Stimulated activated CD8-positive, alpha-beta memory T cell treated with anti-CD3 and anti-CD28 coated beads, Interleukin-15, amount 100 ng/mL, for 24 hours (primary cell): ENCODE measurements around the gene POMT2.
"Not testable (repeated sequence)": the region's sequence is repeated elsewhere in the genome, so short reads cannot be mapped to it uniquely, and the experiment has no call there.

Experiments used
- DNase-seq: peaks from one replicate; pipeline ENCODE4 v3.0.0-alpha.2; 2020; ENCODE audit warnings: low read depth

Gene POMT2

DNA sequence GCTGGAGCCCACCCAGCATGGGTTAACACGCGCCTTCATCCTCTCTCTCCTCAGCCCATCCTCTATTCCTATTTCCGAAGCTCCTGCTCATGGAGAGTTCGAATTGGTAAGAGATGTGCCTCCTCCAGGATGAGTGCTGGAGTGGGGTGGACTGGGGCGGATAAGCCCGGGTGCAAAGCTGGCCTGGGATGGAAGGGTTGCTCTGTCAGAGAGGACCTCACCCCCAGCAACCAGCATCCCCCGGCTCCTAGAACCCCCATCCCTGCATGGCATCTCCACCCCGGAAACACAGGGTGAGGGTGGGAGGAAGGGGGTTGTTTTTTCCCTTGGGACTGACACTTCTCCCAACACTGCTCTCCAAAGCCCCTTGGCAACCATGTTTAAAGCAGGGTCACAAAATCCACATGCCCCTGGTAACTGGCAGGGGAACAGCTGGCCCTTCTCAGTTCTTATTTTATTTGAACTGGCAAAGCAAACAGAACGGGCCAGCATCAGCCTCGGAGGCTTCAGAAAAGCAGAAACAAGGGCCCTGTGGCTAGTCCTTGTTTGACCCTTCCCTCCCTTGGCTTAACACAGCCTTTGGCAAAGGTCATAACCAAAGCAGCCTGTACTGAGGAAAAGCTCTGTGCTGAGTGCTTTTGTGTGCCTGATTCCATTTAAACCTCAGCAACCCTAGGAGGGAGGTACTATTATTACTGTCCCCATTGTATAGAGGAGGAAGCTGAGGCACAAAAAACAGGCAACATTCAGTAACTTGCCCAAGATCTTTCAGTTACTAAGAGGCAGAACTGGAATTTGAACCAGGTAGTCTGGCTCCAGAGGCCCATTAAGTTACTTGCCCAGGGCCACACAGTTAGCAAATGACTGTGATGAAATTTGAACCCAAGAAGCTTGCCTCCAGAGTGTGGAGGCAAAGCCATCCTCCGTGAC is 4.4 kb upstream of the POMT2 start:
- no peak for DNase-seq

DNA sequence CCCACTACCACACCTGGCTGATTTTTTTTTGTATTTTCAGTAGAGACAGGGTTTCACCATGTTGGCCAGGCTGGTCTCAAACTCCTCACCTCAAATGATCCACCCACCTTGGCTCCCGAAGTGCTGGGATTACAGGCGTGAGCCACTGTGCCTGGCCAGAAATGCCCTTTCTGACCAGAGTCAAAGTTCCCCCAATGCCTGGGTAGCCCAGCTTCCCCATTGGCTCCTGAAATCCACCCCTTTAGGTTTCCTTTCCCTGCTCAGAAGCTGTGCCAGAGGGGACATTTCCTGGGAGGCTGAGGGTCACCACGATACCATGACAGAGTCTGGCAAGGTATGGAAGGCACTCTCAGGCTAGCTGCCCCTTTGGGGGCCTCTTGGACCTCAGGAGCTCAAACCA is 3.6 kb upstream of the POMT2 start:
- no peak for DNase-seq

DNA sequence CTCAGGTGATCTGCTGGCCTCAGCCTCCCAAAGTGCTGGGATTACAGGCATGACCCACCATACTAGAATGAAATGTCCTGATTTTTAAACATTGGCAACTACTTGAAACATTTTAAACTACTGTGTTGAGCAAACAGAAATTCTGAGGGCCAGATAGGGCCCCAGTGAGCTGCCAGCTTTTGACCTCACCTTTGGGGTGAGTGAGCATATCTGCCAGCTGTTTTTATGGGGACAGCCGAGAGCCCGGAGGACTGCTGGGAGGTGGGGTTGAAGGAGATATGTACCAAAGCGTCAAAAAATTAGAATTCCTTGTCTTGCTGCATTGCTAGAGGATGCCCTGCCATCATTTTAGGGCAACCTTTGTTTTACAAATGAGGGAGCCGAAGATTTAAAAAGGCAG is 2.9 kb upstream of the POMT2 start:
- DNase-seq: no peak

DNA sequence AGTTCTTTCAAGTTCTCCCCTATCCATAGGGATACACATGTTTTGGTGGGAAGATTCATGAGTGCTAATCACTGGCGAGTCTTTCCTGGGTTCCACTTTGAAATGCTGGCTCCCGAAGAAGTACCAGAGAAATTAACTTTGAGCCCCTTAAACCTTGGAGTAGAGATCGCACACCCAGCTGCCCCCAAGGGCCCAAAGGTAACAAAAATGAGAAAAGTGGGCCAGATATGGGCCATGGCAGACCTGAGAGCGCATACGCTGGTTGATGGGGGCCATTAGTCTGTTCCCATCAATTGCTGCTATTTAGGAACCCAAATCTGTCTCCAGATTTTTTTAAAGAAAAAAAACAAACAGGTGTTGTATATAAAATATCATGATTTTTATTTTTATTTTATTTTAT is 2.3 kb upstream of the POMT2 start:
- no peak for DNase-seq

DNA sequence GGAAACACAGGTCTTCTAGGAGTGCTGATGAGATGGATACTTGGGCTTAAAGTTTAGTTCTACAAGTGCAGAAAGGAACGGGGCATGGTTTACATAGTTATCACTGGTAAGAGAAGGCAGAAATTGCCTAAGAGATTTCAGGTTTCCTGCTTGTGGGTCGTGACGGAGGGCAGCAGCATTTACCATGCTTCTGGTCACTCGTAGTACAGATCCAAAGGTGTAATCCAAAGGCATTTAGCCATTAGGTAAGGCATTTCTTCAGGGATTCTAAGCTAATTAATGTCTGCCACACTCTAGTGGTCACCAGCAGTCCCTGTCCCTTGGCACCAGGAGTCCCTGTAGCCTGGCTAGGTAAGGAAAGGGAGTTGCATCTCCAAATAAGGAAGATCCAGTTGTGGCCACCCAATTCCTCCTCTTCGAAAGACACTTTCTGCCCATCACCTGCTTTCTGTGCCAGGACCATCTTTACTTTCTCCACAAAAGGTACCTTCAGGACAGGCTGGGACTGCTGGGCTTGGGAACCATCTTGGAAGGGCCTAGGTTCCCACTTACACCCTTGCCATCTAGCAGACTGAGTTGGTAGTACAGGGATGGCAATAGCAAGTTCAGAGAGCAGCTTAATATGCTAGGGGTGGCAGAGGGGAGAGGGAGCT is 1.7 kb upstream of the POMT2 start:
- DNase-seq: no peak

DNA sequence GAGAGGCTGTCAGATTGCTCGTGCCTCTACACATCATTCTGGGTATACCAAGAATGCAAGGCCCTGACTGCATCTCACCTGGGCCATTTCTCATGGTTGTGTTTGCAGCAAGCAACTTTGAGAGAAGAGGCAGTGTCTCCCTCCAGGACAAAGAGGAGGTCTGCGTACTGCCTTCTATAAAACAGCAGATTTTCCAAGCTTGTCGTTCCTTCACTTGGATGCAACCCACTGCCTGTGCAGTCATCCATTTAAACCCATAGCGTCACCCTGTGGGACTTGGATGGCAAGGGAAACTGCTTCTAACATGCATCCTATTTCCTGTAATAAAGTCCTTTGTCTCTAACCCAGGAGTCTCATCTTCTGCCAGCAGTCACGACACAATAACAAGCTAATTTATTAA is 1.3 kb downstream of the POMT2 start:
- DNase-seq: no peak

DNA sequence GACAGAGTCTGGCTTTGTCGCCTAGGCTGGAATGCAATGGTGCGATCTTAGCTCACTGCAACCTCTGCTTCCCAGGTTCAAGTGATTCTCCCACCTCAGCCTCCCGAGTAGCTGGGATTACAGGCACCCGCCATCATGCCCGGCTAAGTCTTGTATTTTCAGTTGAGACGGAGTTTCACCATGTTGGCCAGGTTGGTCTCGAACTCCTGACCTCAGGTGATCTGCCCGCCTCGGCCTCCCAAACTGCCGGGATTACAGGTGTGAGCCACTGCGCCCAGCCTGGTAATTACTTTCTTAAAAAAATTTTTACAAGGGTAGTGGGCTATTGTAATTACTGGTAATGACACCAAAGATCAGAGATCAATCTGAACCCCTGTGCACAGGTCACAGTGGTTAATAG is 1.9 kb downstream of the POMT2 start:
- not testable (repeated sequence) for DNase-seq

DNA sequence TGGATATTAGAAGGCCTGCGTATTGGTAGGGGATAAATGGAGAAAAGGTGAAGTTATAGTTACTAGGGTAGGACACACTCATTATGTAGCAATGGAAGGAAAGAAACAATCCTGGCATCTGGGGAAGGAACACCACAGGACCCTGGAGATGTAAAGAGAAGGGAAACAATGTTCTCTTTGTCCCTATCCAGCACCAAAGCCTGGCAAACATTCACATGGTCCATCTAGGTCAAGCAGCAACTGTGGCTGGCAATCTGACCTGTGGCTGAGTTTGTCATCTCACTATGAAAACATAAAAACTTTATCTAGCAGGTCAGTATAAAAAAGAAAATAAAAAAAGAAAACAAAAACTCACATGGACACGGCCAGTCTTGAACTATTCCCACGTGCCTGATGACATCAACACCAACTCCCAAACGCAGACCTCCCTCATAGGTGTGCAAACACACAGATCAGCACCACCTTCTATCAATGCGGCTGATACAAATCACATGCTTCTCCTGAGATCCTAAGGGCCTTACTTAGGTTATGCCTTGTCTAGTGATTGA is 2.6 kb downstream of the POMT2 start:
- no peak for DNase-seq

DNA sequence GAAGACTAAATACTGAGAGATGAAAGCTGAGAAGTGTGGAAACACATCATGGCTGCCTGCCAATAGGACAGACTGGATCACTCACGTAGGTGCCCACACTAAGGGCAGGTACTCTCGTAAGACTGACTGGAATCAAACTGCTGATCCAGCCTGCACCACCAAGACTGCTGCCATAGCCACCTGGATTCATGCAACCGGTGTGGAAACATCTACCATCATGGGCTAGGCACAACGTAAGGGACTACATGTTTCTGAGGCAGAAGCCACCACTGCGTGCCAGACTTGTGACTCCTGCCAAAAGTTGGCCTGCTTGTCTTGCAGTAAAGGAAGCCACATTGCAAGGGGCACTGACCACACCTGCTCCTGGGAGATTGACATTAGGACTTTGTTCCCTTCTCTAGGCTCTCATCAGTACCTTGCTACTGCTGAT is 3.8 kb downstream of the POMT2 start:
- DNase-seq: no peak

DNA sequence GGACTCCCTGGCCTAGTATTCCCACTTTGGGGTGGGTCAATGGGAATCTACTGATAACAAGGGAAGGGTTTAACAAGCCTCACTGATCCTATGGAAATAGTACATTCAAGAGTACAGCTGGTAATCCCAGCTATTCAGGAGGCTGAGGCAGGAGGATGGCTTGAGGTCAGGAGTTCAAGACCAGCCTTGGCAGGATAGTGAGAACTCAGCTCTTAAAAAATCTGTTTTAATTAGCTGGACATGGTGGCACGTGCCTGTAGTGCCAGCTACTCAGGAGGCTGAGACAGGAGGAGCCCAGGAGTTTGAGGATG is 4.5 kb downstream of the POMT2 start:
- no peak for DNase-seq

DNA sequence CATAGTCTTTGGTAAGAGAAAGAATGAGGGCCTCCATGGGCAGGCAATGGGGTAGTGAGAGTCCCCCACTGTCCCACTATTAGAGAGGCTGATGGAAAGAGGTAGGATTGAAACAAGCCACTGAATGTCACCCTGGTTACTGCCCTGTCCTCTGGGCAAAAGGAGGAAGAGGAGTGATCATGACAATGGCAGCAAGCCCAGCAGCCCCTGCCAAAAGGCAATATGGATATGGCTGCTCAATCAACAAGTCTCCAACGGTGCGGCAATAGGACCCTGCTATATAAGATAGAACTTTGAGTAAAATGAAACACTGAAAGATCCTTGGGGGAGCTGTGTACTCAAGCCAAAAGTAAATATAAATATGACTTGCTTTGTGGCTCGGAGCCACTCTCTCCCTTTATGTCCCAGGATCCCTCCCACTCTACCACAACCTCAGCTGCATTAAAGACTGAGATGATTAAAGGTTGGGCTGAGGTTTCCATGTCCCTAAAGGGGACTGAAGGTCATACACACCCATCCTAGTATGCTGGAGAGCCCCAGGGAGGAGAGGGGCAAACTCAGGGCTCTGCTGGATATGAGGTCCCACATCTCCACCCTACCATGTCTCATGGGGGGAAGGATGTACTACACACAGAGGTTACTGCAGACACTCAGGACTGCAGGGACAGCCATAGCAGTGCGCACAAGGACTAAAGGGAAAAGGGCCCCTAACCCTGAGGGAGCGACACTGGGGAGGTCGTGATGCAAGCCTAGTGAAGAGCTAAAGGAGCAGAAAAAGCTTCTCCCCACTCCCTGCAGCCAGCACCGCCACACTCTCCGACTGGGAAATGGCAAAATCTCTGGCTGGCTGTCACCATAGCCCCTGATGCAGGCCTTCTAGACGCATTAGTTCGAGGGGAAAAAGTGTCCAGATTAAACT is 5.9 kb downstream of the POMT2 start:
- no peak for DNase-seq

DNA sequence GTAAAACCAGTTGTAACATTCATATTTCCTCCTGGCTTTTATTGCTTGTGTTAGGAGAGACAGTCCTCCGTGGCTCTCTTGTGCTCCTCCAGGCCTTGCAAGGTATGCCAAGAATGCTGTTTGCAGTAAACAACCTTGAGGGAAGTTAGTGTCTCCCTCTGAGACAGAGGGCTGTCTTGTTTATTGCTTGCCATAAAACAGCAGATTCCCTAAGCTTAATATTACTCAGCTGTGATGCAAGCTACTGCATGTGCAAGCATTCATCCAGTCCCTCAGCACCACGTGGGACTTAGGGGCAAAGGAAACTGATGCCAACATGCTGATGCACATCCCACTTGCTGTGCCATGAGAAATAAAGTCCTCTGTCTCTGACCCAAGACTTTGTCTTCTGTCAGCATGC is 6.6 kb downstream of the POMT2 start:
- DNase-seq: no peak

DNA sequence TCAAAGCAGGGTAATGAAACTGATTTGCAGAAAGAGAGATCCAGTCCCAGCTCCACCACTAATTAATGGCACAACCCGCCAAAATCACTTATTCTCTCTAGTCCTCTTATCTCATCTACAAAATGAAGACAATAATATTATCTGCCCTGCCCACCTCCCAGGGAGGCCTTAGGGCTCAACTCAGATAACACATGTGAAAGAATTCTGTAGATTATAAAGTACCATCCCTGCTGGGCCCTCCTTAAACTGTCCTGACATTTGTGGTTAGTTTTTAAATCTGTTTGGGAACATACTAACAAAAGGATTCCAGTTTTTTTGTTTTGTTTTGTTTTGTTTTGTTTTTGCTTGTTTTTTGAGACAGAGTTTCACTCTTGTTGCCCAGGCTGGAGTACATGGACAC is 7.3 kb downstream of the POMT2 start:
- no peak for DNase-seq

DNA sequence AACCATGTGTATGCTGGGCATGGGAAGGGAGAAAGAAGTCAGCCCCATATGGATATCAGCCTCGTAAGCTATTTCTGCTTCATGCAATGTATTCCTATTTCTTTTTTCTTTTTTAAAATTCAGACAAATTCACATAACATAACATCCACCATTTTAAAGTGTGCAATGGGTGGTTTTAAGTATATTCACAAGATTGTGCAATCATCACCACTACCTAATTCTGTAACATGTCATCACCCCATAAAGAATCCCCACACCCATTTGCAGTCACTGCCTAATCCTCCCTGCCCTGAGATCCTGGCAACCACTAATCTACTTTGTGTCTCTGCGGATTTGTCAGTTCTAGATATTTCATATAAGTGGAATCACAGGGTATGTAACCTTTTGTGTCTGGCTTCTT is 9.5 kb downstream of the POMT2 start:
- no peak for DNase-seq

DNA sequence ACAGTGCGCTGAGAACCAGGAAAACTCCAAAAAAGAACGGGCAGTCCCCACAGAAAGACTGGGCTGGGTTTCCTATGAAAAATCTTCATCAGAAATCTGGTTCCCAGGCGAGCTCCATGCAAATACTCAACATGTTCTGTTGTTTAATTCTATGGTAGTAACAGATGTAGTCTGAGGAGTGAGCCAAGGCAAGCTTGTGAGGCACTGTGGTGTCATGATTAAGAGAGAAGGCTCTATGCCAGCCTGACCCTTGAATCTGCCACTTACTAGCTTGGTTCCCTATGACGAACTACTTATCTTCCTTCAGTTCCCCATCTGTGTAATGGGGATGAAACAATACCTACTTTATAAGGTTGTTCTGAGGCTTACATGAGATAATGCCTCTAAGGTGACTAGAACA is 10.7 kb downstream of the POMT2 start:
- no peak for DNase-seq

DNA sequence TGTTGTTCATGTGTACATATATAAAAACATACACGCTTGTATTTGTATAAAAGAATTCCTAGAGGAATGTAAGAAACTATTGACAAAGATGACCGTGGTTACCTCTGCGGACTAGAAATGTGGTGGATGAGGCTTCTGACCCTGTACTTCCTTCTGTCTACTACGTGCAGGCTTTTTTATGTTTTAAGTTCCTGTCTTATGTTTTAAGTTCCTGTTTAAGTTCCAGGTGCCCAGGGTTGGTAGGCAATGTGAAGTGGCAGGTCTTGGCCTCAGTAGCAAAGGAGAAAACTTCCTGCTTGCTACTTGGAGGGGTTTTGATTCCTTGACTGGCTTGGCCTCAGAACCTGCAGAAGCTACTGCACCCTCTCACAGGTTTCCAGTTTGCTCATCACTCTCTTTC is 11.6 kb downstream of the POMT2 start:
- DNase-seq: no peak

DNA sequence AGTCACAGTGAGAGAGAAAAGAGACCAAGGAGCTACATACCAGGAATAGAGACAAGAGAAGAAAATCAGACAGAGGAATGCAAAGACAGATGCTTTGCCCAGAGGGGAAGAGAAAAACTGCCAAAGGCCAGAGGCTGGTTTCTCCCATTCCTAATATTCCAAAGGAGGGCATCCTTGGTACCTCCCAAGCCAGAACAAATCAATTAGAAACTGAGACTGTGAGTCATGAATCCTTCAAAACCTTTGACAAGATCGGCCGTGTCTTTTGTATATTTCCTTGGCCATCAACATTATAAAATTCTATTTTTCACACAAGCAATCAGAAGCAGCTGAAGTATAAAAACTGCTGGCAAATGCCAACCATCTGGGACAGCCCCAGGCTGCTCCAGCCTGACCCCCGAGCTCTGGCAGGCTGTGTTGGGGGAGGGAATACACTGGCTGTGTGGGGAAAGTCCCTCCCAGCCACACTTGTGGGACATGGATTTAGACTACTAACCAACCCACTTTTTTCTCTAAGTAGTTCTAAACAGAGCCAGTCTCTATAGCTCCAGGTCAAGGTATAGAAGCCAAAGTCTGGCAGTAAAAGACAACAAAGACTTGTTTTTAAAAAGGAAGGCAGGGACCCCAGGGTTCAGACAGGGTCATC is 13.7 kb downstream of the POMT2 start:
- no peak for DNase-seq

DNA sequence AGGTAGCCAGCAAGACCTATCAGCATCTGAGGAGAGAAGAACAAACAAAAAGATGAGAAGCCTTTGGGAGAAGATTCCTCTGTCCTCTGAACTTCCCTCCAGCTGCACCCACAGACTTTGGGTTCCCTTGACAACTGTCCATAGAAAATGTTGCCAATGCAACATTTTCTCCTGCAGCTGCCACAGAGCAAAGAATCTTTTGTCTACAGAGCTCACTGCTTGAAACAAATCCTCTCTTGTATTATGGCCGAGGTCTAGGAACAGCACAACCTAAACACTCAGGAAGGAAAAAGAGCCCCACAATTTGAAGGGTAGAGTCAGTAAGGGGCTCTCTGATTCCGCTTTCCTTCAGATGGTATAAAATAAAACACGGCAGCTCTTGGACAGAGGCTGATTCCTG is 14.3 kb downstream of the POMT2 start:
- DNase-seq: no peak

DNA sequence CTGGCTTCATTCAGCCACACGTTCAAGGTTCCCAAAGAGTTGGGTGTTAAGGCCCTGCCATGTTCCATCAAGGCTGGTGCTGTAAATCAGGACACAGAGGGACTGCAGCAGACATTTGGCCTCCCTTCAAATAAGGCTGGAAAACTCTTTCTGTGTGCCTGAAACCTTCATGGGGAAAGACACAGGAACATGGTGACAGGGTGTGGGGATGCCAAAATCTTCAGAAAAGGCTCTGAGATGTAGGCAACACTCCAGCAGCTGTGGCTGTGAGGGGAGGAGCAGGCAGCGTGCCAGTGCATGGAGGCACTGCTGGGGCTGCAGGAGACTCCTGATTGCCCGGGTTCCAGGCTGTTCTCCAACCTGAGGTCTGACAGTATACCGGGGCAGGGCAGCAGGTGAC is 15.0 kb downstream of the POMT2 start:
- DNase-seq: no peak

DNA sequence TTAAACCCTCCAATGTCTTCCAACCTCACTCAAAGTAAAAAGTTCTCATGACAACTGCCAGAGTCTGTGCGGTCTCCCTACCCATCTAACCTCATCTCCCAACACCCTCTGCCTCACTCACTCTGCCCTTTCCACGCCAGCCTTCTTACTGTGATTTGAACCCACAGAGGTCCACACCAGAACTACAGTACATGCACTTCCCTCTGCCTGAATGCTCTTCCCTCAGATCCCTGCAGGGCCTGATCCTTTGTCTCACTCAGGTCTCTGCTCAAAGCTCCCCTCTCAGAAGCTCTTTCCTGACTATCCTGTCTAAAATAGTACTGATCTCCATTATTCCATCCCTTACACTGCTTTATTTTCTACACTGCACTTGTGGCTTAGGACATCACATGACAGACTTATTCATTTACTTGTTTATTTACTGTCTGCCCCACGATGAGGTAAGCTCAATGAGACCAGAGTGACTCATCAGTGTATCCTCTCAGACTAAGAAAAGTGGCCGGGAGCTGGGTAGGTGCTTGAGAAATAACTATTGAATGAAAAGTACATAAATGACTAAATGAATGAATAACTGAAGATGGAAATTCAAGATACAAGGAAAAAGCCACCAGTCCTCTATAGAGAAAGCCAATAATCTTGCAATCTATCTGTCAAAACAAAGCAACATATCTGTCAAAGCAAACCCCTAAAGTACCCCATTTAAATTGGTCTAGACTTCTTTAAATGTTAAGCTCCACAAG is 17.1 kb downstream of the POMT2 start:
- no peak for DNase-seq

DNA sequence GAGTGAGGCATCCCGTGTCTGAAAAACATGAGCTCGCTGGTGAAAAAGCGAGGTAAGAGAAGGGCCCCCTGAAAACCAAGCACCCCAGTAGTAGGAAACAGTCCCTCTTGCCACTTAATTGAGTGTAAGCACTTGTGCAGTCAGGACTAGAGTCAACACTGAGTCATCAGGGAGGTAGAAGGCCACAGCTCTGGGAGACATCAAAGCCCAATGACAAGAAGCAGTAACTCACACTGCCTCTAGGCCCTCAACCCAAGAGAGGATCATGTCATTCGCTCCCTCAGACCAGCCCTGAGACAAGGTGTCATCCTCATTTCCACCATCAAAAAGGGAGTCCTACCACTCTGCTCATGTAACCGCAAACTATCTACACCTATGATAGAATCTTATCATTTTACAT is 17.8 kb downstream of the POMT2 start:
- DNase-seq: no peak
